ENCODE measurements around the gene NDUFB1. TPM values are rescaled to one million over a fixed set of nuclear protein-coding genes. Genes with fewer than 3 reads are reported as not detected.

NDUFB1 gene
- 165 TPM for total RNA-seq

DNA sequence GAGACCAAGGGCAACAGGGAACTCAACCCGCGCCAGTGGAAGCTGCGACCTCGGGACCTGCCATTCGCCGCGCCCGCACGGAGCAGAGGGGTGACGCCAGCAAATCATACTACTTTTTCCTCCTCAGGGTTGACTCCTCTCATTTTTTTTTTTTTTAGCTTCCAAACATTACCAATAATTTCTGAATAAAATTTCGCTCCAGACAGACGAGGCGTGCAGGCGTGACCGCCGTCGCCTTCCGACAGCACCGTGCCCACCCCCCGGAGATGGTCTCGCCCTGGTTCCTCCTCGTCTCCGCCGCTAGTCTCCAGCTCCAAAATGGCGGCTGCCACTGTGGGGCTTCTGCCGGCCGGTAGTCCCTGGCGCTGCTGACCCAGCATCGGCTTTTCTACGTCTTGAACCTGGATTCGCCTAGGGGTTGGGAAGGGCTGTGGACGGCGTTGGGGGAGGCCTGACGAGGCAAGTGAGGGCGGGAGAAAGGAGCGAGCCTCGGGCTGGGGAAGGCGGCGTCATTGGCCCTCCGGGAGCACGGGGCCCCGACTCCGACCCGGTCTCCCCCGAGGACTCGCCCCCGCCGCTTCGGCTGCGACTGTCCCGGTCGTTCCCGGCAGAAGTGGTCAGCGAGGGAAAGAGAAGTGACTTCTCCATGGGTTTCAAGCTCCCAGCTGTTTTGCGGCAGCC lies at the start of gene NDUFB1, which contains the start of gene CPSF2:
Gene NDUFB1 (minus strand): TSS at position 37 of the 681 bp plus-strand sequence. CDS start 4,069 bp downstream, outside the sequence.
Gene CPSF2 (plus strand): TSS at position 300 of the 681 bp plus-strand sequence. CDS start 9,016 bp downstream, outside the sequence.

DNA sequence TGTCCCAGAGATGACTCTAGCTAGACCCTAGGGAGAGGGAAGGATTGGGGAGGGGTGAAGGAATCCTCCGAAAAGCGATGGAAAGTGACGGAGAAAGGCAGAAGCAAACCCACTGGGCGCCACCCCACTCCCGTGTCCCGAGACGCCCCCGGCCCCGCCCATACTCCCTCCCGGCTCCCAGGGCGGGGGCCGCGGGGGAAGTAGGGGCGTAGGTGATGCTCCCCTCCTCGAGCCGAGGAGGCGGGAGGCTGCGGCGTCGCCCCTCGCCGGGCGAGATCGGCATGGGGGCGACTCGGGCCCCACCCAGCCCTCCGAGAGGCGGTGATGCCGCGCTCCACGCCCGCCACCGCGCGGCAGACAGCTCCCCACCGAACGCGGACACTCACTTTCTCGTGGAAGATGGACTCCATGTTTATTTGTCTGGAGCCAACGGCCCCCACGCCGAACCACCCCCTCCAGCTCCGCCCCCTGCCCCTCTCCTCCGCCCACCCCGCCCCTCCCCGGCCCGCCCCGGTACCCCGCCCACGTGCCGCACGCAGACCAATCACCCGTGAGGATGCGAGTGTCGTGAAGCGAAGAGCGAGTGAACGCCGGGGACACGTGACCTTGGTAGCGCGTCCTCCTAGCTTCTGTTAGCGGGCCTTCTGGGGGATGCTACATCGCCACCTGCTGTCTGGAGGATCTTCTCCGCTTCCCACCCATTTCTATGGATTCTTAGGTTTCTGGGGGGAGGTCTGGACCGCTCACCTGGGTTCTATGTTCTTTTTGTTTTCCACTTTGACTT lies 15.2 kb downstream of the NDUFB1 start, which contains the start of gene ATXN3:
Gene ATXN3 (minus strand): TSS at position 440 of the 784 bp plus-strand sequence. CDS start 30 bp downstream, at position 410.

Other genes starting within 250 kb of the NDUFB1 start
- gene FBLN5, start 174.0 kb downstream of the NDUFB1 start, total RNA-seq = 1.6 TPM
- gene TRIP11, start 81.6 kb downstream of the NDUFB1 start, total RNA-seq = 39.4 TPM
- gene ATXN3, start 15.1 kb downstream of the NDUFB1 start, total RNA-seq = 36.0 TPM
- 21.9 TPM for gene CPSF2, start 263 bp upstream of the NDUFB1 start, total RNA-seq
- gene SLC24A4, start 201.5 kb upstream of the NDUFB1 start, total RNA-seq = 0.63 TPM